NCI-H510A (cell line): Measurements from ENCODE around the gene EEF1A1.
A peak's percentile ranks its signal among the peaks of the same experiment; 100 is the strongest.
"Not testable (repeated sequence)": the region's sequence is repeated elsewhere in the genome, so short reads cannot be mapped to it uniquely, and the experiment has no call there.

Experiments used
- DNase-seq: peaks from one replicate; lab custom pipeline; 2025; lab: John Stamatoyannopoulos, UW

Gene EEF1A1

GRCh38 chr6:73537677-73538076 is 16.8 kb upstream of the EEF1A1 start:
- no peak for DNase-seq

GRCh38 chr6:73534628-73535027 is 13.8 kb upstream of the EEF1A1 start:
- no peak for DNase-seq

- no peak for DNase-seq
These were observed 11.5 kb upstream of the EEF1A1 start for GRCh38 chr6:73532293-73532692.

GRCh38 chr6:73528897-73529296 is 8.1 kb upstream of the EEF1A1 start:
- no peak for DNase-seq

- DNase-seq, result no peak
These were observed 4.9 kb upstream of the EEF1A1 start for GRCh38 chr6:73525546-73526330.

- DNase-seq, result peak; percentile 25
These were observed 2.7 kb upstream of the EEF1A1 start for GRCh38 chr6:73523434-73524123.

- DNase-seq, result peak; percentile 67
These were observed 636 bp upstream of the EEF1A1 start for GRCh38 chr6:73521351-73521985.

GRCh38 chr6:73519926-73520687 is 725 bp downstream of the EEF1A1 start:
- DNase-seq, result no peak

GRCh38 chr6:73518982-73519881 is 1.6 kb downstream of the EEF1A1 start:
- not testable (repeated sequence) for DNase-seq

GRCh38 chr6:73518100-73518981 is 2.5 kb downstream of the EEF1A1 start:
- not testable (repeated sequence) for DNase-seq

- no peak for DNase-seq
These were observed 4.0 kb downstream of the EEF1A1 start for GRCh38 chr6:73516514-73517489.

- DNase-seq, result no peak
These were observed 5.6 kb downstream of the EEF1A1 start for GRCh38 chr6:73515204-73515655.

- DNase-seq, result no peak
These were observed 6.1 kb downstream of the EEF1A1 start for GRCh38 chr6:73514746-73515110.

- DNase-seq, result no peak
These were observed 7.4 kb downstream of the EEF1A1 start for GRCh38 chr6:73513496-73513854.

GRCh38 chr6:73511796-73512195 is 9.0 kb downstream of the EEF1A1 start:
- no peak for DNase-seq

- no peak for DNase-seq
These were observed 11.0 kb downstream of the EEF1A1 start for GRCh38 chr6:73509851-73510250.

- DNase-seq, result no peak
These were observed 12.1 kb downstream of the EEF1A1 start for GRCh38 chr6:73508776-73509175.

GRCh38 chr6:73506246-73506645 is 14.6 kb downstream of the EEF1A1 start:
- DNase-seq, result no peak

- DNase-seq, result not testable (repeated sequence)
These were observed 15.1 kb downstream of the EEF1A1 start for GRCh38 chr6:73505705-73506104.
